Left cardiac atrium (tissue), 4 donors: ENCODE measurements around the gene ACTR5. TPM values are rescaled to one million over a fixed set of nuclear protein-coding genes. Genes with fewer than 3 reads are reported as not detected.

Source experiments
- ATAC-seq, 2 donors: fragments of 200-7000 bp; cut with Tn5 transposase; one replicate each; pipeline ENCODE4 v1.9.1; 2020; ENCODE audit warnings: mild to moderate bottlenecking in 2 of 2, moderate library complexity in 2 of 2
- DNase-seq: peaks from one replicate; pipeline ENCODE4 v3.0.0-alpha.2; 2020
- intact Hi-C, 2 donors: fragments of 100-400 bp; cut with DNase I; formaldehyde crosslinking; loops; one replicate each; pipeline versions ENCODE4 v1.14.1 to v1.15.1; 2022 to 2023
- total RNA-seq, 2 donors: library from RNA; stranded (reverse); fragmentation: NEBNext Ultra II Directional; extraction: Animal tissue kit (Norgen Biotek cat#: 25700); gene quantifications; one replicate each; pipeline ENCODE4 v1.2.1, GENCODE V29; 2021
- donor health status: DM: no; HTN: yes; CAD: no.
- donor health status: DM: no; HTN: yes; CAD: no; lungs with severe emphysema.
- donor health status: DM: yes; HTN: yes; CAD: no.
- donor health status: Dilated cardiomyopathy.

ACTR5 gene
- total RNA-seq, 2 donors from 2014 or later, result 3.6 to 5.1 TPM

GRCh38 chr20:38757145-38757775, 9.0 kb downstream of the ACTR5 start:
- intact Hi-C loops, result no loop called here
- DNase-seq (no peak), ATAC-seq (peak in 1 of 2 donors; percentile 46)

GRCh38 chr20:38759106-38759505, 10.8 kb downstream of the ACTR5 start:
- ATAC-seq (no peak), DNase-seq (no peak)
- intact Hi-C loops, result no loop called here

- no peak for ATAC-seq
- intact Hi-C loops, result no loop called here
- no peak for DNase-seq
These were observed 12.7 kb downstream of the ACTR5 start for GRCh38 chr20:38760978-38761377.

- no peak for ATAC-seq
- intact Hi-C loops, result no loop called here
- no peak for DNase-seq
These were observed 13.9 kb downstream of the ACTR5 start for GRCh38 chr20:38762174-38762573.

GRCh38 chr20:38763616-38764015, 15.4 kb downstream of the ACTR5 start:
- DNase-seq (no peak), ATAC-seq (no peak)

GRCh38 chr20:38764567-38765318, 16.5 kb downstream of the ACTR5 start:
- intact Hi-C loops, result no loop called here
- ATAC-seq, result peak in 1 of 2 donors; percentile 88
- DNase-seq, result no peak

More at GRCh38 chr20:38763616-38764015, 15.4 kb downstream of the ACTR5 start:
- intact Hi-C loops, result no loop called here

- DNase-seq (no peak), ATAC-seq (no peak)
- intact Hi-C loops, result no loop called here
These were observed 17.8 kb downstream of the ACTR5 start for GRCh38 chr20:38766071-38766470.

- no peak for ATAC-seq
- no peak for DNase-seq
- intact Hi-C loops, result no loop called here
These were observed 21.4 kb downstream of the ACTR5 start for GRCh38 chr20:38769376-38770295.

- no peak for ATAC-seq
- intact Hi-C loops, result no loop called here
- DNase-seq, result no peak
These were observed 22.3 kb downstream of the ACTR5 start for GRCh38 chr20:38770546-38770945.

GRCh38 chr20:38770970-38771369, 22.7 kb downstream of the ACTR5 start:
- intact Hi-C loops, result no loop called here
- no peak for ATAC-seq
- DNase-seq, result no peak

GRCh38 chr20:38771621-38772020, 23.4 kb downstream of the ACTR5 start:
- intact Hi-C loops, result no loop called here
- ATAC-seq (no peak), DNase-seq (no peak)

- intact Hi-C loops, result no loop called here
- DNase-seq, result no peak
- no peak for ATAC-seq
These were observed 25.9 kb downstream of the ACTR5 start for GRCh38 chr20:38774167-38774566.

GRCh38 chr20:38776363-38776762, 28.1 kb downstream of the ACTR5 start:
- DNase-seq (no peak), ATAC-seq (no peak)

GRCh38 chr20:38779247-38780097, 31.2 kb downstream of the ACTR5 start:
- no peak for ATAC-seq
- intact Hi-C loops, result no loop called here

More at GRCh38 chr20:38776363-38776762, 28.1 kb downstream of the ACTR5 start:
- intact Hi-C loops, result no loop called here

GRCh38 chr20:38782275-38782674, 34.0 kb downstream of the ACTR5 start:
- DNase-seq, result no peak
- intact Hi-C loops, result no loop called here
- ATAC-seq, result no peak

More at GRCh38 chr20:38779247-38780097, 31.2 kb downstream of the ACTR5 start:
- DNase-seq, result no peak

- intact Hi-C loops, result no loop called here
- DNase-seq (no peak), ATAC-seq (no peak)
These were observed 39.6 kb downstream of the ACTR5 start for GRCh38 chr20:38787870-38788269.

GRCh38 chr20:38789503-38790199, 41.4 kb downstream of the ACTR5 start:
- ATAC-seq, result peak in 1 of 2 donors; percentile 33
- no peak for DNase-seq
- intact Hi-C loops, result no loop called here
